ENCODE data around the gene CCDC127. TPM values are rescaled to one million over a fixed set of nuclear protein-coding genes. Genes with fewer than 3 reads are reported as not detected.

CCDC127 gene
- total RNA-seq, 1 donor from 2014 or later: 11.9 TPM

GRCh38 chr5:176296-176823 lies 41.6 kb downstream of the CCDC127 start:
- no peaks in the 10 kb centered on the region for H3K36me3 Mint-ChIP-seq (ENCODE audit: low read depth)
- no peaks in the 10 kb centered on the region for H3K9me3 Mint-ChIP-seq
- H3K27ac Mint-ChIP-seq (ENCODE audit: unreplicated experiment): no peak overlapping the region
- DNase-seq (ENCODE audit: low read depth, low spot score): no peak
- TF ChIP-seq CTCF (conservative IDR thresholded peaks at IDR 0.05): no peak
- no peaks in the 10 kb centered on the region for H3K27me3 Mint-ChIP-seq (ENCODE audit: low read depth)
- H3K4me1 Mint-ChIP-seq: peaks cover 3% of the 10 kb centered on the region
- no peak overlapping the region for H3K4me3 Mint-ChIP-seq

DNA sequence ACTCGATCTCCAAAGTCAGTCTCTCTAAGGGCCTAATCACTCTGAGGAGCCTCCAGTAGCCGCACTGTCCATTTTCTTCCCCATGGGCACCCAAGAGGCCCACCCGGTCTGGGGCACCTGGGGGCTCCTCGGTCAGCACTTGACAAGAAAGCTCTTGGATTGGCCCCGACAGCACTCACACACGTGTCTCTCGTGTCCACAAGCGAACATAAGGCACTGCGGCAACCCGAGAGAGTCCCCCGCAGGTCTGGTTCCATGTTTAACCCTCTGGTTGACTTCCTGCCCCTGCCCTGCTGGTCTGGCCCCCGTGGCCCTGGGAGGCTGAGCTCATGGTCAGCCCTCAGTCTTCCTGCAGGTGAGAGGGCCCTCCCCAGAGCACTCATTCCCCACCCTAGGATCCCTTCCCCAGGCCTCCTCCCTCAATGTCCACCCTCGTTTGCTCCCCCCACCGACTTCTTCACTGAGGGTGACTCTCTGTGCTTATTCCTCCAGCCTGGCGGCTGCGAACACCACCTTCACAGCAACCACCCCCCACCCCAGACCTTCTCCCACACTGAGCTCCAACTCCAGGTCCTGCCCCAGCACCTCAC lies 43.0 kb downstream of the CCDC127 start:
- Mint-ChIP-seq H3K4me3 (no peak overlapping the region), H3K27ac (ENCODE audit: unreplicated experiment) (peak overlapping the region; percentile 62), H3K27me3 (ENCODE audit: low read depth) (no peaks in the 10 kb centered on the region), H3K4me1 (peaks cover 8% of the 10 kb centered on the region), H3K9me3 (no peaks in the 10 kb centered on the region), H3K36me3 (ENCODE audit: low read depth) (no peaks in the 10 kb centered on the region)
- no peak for DNase-seq (ENCODE audit: low read depth, low spot score)
- no peak for TF ChIP-seq CTCF (conservative IDR thresholded peaks at IDR 0.05)

DNA sequence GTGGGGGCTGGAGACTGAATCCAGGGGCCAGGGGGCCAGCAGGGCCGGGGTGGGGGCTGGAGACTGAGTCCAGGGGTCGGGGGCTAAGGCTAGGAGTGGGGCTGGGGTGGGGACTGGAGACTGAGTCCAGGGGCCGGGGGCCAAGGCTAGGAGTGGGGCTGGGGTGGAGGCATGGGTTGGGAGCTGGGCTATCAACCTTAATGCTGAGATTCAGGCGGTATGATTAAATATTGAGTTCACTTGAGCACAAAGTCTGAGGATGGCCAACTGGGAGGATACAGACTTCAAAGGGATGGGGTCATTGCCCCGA lies 43.7 kb downstream of the CCDC127 start:
- Mint-ChIP-seq H3K36me3 (ENCODE audit: low read depth) (no peaks in the 10 kb centered on the region), H3K27ac (ENCODE audit: unreplicated experiment) (no peak overlapping the region)

GRCh38 chr5:173392-174290 lies 44.3 kb downstream of the CCDC127 start:
- TF ChIP-seq CTCF (conservative IDR thresholded peaks at IDR 0.05): no peak

More for the DNA sequence above, 43.7 kb downstream of the CCDC127 start:
- Mint-ChIP-seq H3K9me3 (no peaks in the 10 kb centered on the region), H3K4me3 (no peak overlapping the region), H3K27me3 (ENCODE audit: low read depth) (no peaks in the 10 kb centered on the region), H3K4me1 (peaks cover 8% of the 10 kb centered on the region)
- no peak for TF ChIP-seq CTCF (conservative IDR thresholded peaks at IDR 0.05)
- no peak for DNase-seq (ENCODE audit: low read depth, low spot score)

GRCh38 chr5:172841-173251 lies 45.1 kb downstream of the CCDC127 start:
- no peaks in the 10 kb centered on the region for H3K27me3 Mint-ChIP-seq (ENCODE audit: low read depth)
- TF ChIP-seq CTCF (conservative IDR thresholded peaks at IDR 0.05): no peak
- no peaks in the 10 kb centered on the region for H3K36me3 Mint-ChIP-seq (ENCODE audit: low read depth)
- DNase-seq (ENCODE audit: low read depth, low spot score): no peak
- H3K4me3 Mint-ChIP-seq: no peak overlapping the region
- H3K4me1 Mint-ChIP-seq: peaks cover 12% of the 10 kb centered on the region
- H3K9me3 Mint-ChIP-seq: no peaks in the 10 kb centered on the region
- peak overlapping the region; percentile 6 for H3K27ac Mint-ChIP-seq (ENCODE audit: unreplicated experiment)

More at GRCh38 chr5:173392-174290, 44.3 kb downstream of the CCDC127 start:
- no peaks in the 10 kb centered on the region for H3K9me3 Mint-ChIP-seq
- H3K36me3 Mint-ChIP-seq (ENCODE audit: low read depth): no peaks in the 10 kb centered on the region
- H3K27ac Mint-ChIP-seq (ENCODE audit: unreplicated experiment): peak overlapping the region; percentile 5
- peaks cover 9% of the 10 kb centered on the region for H3K4me1 Mint-ChIP-seq
- H3K27me3 Mint-ChIP-seq (ENCODE audit: low read depth): no peaks in the 10 kb centered on the region
- no peak overlapping the region for H3K4me3 Mint-ChIP-seq
- no peak for DNase-seq (ENCODE audit: low read depth, low spot score)

All from neural crest cell (in vitro differentiated cells).